B cell (primary cell): ENCODE results near the gene ZSCAN10.

ENCODE experiments used
- CTCF ChIP-seq: fragments of 200-600 bp; IDR thresholded peaks from one replicate; pipeline ENCODE4 v1.8.0; 2022; ENCODE audit warnings: antibody characterized with exemption, mild to moderate bottlenecking
- EZH2 ChIP-seq: IDR thresholded peaks from 2 replicates; pipeline ENCODE4 v1.6.1; 2012; ENCODE audit warnings: borderline replicate concordance, low read depth, mild to moderate bottlenecking, moderate library complexity, low read length; ENCODE audit not compliant: insufficient read depth, poor library complexity, severe bottlenecking

GRCh38 chr16:3133844-3134243 is 34.8 kb upstream of the ZSCAN10 start:
- no peak for TF ChIP-seq CTCF
- TF ChIP-seq EZH2: no peak
